ENCODE data around the gene CLIP3. TPM values are rescaled to one million over a fixed set of nuclear protein-coding genes. Genes with fewer than 3 reads are reported as not detected.

The CLIP3 gene
- total and polyA plus RNA-seq, 9 of the 15 experiments (the other 6 are each of a cell fraction or from before 2014, with no cell fraction given), result 0.01 to 0.50 (median 0.15) TPM; not detected in 1

GRCh38 chr19:35986111-35986510 lies 46.6 kb downstream of the CLIP3 start (continued):
- TF ChIP-seq GMEB1 (CRISPR knock-in tag; IDR thresholded peaks at IDR 0.05) (no peak), GATAD2A (IDR thresholded peaks at IDR 0.05) (no peak), PURB (CRISPR knock-in tag; IDR thresholded peaks at IDR 0.05; ENCODE audit: low read depth) (no peak), DMBX1 (CRISPR knock-in tag; IDR thresholded peaks at IDR 0.05; ENCODE audit: borderline replicate concordance) (no peak), ZFP30 (CRISPR knock-in tag; IDR thresholded peaks at IDR 0.05; ENCODE audit: borderline replicate concordance) (no peak), ZNF696 (CRISPR knock-in tag; conservative IDR thresholded peaks at IDR 0.05) (no peak), U2AF2 (optimal IDR thresholded peaks at IDR 0.05; ENCODE audit: low read depth, low read length) (no peak), ZBTB8A (IDR thresholded peaks at IDR 0.05; ENCODE audit: partially characterized antibody) (no peak), ZNF589 (CRISPR knock-in tag; IDR thresholded peaks at IDR 0.05; ENCODE audit: low read depth) (no peak), ZNF280B (CRISPR knock-in tag; IDR thresholded peaks at IDR 0.05) (no peak), FOXJ2 (tag; IDR thresholded peaks at IDR 0.05) (no peak), ZNF436 (CRISPR knock-in tag; IDR thresholded peaks at IDR 0.05) (no peak), GABPB1 (CRISPR knock-in tag; IDR thresholded peaks at IDR 0.05) (no peak)

All from K562 (cell line).